Right forelimb (tissue), 1 donor: ENCODE measurements around the gene TRAF6.
A peak's percentile ranks its signal among the peaks of the same experiment; 100 is the strongest.

Experiments used
- DNase-seq: peaks from one replicate; pipeline ENCODE4 v3.0.0-alpha.2; 2018

TRAF6 gene

DNA sequence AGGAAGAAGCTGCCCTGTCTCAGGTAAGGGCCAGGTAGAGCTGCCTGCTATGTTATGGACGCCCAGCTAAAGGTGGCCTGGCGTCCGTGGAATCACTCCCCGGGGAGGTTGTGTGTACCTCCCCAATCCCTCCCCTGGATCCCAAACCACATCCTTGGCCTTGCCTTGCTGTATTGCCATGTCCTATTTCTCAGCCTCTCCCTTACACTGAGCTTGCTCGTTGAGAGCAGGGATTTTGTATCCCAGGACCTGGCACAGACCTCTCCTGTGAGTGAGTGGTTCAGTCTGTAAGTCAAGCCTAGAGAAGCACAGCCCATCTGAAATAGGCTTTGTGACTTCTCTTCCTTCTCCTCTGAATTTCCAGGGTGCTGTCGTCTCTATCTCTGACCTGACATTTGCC is 53.9 kb downstream of the TRAF6 start:
- no peak for DNase-seq

GRCh38 chr11:36455658-36456111 is 54.4 kb downstream of the TRAF6 start:
- DNase-seq: peak; percentile 74

- DNase-seq: no peak
Observed at GRCh38 chr11:36454941-36455631, 55.0 kb downstream of the TRAF6 start.

DNA sequence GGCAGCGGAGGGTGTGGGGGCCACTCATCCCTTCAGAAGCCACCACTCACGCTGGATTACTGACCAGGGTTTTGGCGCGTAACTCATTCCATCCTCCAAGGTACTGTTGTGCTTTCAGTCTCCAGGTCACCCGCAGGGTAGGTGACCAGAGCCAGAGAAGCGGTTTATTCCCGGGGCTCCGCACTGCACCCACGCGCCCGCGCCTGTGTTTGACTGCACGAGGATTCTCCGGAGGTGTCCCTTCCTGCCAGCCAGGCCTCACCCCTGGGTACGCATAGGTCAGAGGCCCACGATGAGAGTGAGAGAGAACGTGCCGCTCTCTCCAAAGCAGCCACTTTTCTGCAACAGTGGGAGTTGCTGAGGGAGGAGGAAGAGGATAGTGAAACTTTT is 55.5 kb downstream of the TRAF6 start:
- no peak for DNase-seq

DNA sequence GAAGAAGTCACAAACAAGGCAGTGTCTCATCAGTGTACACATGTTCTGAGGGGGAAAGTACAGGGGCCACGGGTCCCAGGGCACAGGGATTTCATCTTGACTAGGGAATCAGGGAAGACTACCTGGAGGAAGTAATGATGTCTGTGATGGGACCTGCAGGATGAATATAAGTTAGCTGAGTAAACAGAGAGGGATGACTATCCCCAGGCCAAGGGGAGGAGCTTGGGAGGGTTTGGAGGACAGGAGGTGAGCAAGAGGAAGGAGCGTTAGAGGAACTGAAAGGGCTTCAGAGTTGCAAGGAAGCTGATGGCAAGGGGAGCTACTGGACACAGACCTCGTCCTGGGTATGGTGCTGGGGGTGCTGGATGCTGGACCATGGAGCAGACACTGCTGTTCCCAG is 56.4 kb downstream of the TRAF6 start:
- no peak for DNase-seq

DNA sequence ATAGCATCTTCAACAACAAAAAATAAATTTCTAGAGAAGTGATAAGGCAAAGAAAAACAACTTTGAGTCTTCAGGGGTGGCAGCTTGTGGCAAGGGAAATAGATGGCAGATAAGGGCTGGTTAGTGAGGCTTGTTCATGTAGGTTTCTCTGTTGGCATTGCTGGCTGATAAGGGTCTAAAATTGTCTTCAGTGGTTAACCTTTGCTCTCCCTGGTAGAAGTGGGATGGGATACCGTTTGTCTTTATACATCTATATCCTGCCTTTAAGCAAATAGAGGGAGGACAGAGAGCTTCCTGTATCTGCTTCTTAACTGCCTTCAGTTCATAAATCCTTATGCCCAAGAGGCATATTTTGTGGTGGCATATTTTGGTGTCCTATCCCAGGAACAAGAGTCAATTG is 57.1 kb downstream of the TRAF6 start:
- no peak for DNase-seq

- DNase-seq: peak; percentile 60
Observed at GRCh38 chr11:36452236-36452940, 57.7 kb downstream of the TRAF6 start.

DNA sequence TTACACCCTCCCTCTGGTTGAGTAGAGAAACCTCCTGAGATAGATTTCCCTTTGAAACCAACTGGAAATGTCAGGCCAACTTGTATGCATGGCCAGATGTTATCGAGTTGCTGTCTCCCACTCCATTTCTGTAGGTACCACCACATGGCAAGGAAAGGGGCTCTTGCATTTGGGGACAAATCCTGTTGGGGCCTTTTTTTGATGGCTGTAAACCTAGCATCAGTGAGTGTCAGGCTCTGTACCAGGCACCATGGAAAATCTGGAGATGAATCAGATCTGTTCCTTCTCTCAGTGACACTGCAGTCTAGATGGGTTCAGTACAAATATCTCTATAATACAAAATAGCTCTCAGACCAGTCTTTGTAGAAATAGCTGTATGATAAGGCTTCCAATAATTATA is 58.4 kb downstream of the TRAF6 start:
- no peak for DNase-seq

DNA sequence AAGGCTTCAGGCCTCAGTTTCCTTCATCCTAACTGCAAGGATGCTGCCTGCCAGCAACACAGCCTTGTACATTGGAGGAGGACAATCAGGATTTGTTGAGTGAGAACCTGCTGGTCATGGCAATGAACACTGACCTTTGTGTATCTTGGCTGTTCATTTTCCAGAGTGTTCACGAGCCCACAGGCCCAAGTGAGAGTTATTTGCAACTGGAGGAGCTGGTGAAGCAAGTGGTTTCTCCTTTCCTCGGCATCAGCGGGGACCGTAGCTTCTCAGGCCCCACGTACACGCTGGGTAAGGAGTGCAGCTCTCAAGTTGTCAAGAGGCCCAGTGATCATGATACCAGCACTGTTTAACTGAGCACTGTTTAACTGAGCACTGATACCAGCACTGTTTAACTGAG is 59.0 kb downstream of the TRAF6 start:
- no peak for DNase-seq

DNA sequence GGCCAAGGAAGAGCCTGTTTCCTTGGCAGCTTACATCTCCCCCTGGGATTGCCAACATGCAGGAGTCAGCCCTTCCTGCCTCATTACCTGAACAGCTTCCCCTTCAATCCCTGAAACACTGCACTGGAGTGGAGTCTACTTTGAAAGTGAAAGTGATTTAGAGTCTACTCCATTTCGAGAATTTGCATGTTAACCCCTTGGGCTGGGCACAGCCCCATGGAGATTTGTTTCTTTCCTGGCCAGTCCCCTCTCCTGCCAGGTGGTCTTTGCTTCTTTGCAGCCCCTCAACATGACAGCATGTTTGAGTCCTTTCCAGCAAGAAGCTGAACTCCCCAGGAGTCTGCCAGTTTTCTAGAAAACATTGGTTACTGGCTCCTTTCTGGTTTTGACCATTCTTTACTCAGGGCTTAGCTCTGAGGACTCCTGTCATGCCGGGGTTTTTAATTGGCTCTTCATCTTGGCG is 59.9 kb downstream of the TRAF6 start:
- no peak for DNase-seq

DNA sequence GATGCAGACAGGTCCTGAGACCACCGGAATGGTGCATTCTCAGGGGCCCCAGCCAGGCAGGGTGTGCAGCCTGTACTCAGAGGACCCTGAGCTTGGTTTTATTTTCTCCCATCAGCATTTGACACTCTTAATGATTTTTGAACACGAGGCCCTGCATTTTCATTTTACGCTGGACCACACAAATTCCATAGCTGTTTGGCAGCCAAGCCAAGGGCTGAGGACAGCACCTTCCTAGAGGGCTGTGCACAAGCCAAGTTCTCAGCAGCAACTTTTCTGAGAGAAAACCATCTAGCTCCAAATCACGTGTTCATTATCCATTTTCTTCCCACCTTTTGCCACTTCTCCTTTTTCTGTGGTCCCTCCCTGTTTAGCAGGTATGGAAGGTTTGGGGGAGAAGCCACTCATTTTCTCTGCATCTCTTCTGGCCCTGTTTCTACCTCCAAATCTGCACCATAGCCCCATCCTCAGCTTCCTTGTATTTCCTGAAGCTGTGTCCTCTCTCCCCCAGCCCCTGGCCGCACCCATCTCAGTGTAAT is 60.4 kb downstream of the TRAF6 start:
- no peak for DNase-seq

DNA sequence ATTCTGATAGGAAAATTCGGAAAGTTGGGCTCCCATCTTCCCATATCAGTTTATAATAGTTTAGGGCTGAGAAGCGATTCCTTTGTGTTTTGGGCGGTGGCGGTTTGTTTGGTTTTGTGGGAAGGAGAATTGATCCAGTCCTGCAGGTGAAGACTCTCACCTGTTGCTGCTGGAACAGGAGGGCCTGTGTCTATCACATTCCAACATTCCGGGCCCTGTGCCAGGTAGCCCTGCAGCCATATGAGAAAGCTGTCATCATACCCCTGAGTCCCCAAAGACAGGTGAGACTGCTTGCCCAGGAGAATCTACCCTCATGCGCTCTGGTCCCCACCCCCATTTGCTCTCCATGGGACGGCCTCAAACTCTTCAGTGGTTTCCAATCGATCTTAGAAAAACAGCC is 62.1 kb downstream of the TRAF6 start:
- no peak for DNase-seq

DNA sequence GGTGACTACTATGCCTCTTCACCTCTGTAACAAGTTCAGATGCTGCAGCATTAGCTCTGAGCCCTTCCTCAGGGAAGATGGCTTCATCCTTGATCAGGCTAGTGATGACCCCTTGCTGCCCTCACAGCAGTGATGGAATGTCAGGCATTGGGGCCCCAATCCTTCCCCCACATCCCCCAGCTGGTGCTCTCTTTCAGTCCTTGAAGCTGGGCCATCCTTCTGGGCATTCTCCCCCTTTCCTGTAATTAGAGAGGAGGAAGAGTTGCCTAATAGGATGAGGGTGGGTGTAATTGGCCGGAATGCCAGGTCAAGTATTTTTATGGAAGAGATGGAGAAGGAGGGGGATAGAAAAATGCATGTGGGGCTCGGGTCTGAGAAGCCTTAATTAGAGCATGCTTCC is 62.6 kb downstream of the TRAF6 start:
- DNase-seq: no peak

DNA sequence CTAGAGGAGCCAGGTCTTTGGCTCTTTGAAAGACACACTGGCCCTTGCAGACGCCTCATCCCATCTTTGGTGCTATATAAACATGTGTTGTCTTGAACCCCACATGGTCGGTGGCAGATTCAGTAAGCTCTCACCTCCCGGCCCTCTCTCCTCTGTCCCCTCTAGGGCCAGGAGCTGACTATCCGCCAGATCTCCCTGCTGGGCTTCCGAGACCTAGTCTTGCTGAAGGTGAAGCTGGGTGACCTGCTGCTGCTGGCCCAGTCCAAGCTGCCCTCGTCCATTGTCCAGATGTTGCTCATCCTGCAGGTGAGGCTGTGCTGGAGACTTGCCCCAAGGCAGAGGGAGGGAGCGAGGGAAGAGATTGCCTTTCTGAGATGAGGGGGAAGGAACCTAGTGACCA is 63.9 kb downstream of the TRAF6 start:
- no peak for DNase-seq

GRCh38 chr11:36443661-36444060 is 66.4 kb downstream of the TRAF6 start:
- DNase-seq: no peak

DNA sequence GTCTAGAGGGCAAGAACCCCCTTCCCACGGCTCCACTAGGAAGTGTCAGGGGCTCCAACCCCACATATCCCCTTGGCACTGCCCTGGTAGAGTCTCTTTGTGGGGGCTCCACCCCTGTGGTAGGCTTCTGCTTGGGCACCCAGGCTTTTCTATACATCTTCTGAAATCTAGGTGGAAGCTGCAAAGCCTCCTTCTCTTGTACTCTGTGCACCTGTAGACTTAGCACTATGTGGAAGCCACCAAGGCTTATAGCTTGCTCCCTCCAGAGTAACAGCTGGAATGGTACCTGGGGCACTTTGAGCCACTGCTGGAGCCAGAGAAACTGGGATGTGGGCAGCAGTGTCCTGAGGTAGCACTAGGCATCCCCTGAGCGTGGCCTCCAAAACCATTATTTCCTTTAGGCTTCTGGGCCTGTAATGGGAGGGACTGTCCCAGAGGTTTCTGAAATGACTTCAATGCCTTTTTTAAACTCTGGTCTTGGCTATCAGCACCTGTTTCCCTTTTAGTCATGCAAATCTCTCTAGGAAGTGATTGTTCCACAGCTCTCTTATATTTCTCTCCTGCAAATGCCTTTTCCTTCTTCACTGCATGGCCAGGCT is 68.4 kb downstream of the TRAF6 start:
- no peak for DNase-seq

DNA sequence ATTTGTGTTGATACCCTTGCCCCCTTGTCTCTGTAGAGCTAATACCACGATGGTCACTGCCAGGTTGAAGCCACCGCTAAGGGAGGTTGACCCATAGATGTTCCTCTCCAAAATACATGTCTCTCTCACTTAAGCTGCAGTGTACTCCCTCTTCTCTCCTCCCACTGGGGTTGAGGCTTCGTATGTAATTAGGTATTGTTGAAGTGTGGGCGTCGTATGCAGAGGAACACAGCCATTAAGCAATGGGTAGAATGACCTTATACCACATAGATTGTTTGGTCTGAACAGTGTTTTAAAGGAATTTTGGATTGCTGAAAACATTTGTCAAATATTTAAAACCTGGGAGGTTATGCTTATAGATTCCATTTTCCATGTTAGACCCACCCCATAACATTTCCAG is 71.9 kb downstream of the TRAF6 start:
- no peak for DNase-seq

DNA sequence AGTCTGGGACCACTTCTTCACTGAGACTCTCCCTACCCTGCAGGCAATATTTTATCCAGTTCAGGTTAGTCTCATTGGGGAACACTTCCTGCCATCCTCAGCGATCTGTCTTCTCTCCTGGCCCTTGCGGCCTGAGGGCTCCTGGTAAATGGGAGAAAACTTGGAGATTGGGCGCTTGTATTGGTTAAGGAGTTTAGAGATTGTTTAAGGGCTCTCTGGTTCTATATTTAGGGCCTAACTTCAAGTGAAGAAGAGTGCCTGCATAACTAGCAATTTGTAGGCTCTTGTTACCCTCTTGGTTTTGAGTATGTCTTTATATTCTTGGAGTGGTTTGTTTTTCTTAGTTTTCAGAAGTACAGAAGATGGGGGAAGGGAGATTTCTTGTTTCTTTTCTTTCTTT is 72.7 kb downstream of the TRAF6 start:
- no peak for DNase-seq
